Ramos (cell line): ENCODE data around the gene UNCX.

Source experiments
- in situ Hi-C: fragments of 300-500 bp; cut with MboI; formaldehyde crosslinking; loops from one replicate; pipeline ENCODE4 v1.14.3; 2022; ENCODE audit warnings: low sequenced_read_pairs; ENCODE audit not compliant: unreplicated experiment

Gene UNCX

GRCh38 chr7:1230411-1231213 is 2.1 kb upstream of the UNCX start:
- in situ Hi-C loops = no loop called here

- in situ Hi-C loops = no loop called here
Measured at GRCh38 chr7:1231214-1232102, 1.2 kb upstream of the UNCX start.

- in situ Hi-C loops = no loop called here
Measured at GRCh38 chr7:1232103-1232466, 587 bp upstream of the UNCX start.

- in situ Hi-C loops = no loop called here
Measured at GRCh38 chr7:1233333-1234048, 819 bp downstream of the UNCX start.

GRCh38 chr7:1234049-1234880 is 1.6 kb downstream of the UNCX start:
- in situ Hi-C loops = no loop called here

- in situ Hi-C loops = no loop called here
Measured at GRCh38 chr7:1234881-1235500, 2.3 kb downstream of the UNCX start.

GRCh38 chr7:1235501-1236131 is 2.9 kb downstream of the UNCX start:
- in situ Hi-C loops = no loop called here

GRCh38 chr7:1236132-1236661 is 3.5 kb downstream of the UNCX start:
- in situ Hi-C loops = no loop called here

GRCh38 chr7:1236831-1237701 is 4.4 kb downstream of the UNCX start:
- in situ Hi-C loops = no loop called here

- in situ Hi-C loops = no loop called here
Measured at GRCh38 chr7:1237704-1238255, 5.1 kb downstream of the UNCX start.

GRCh38 chr7:1238450-1238882 is 5.8 kb downstream of the UNCX start:
- in situ Hi-C loops = no loop called here

- in situ Hi-C loops = no loop called here
Measured at GRCh38 chr7:1238931-1239802, 6.5 kb downstream of the UNCX start.

- in situ Hi-C loops = no loop called here
Measured at GRCh38 chr7:1239803-1240516, 7.3 kb downstream of the UNCX start.

GRCh38 chr7:1240517-1241257 is 8.0 kb downstream of the UNCX start:
- in situ Hi-C loops = no loop called here

- in situ Hi-C loops = no loop called here
Measured at GRCh38 chr7:1241258-1241602, 8.6 kb downstream of the UNCX start.
